GM12878 (cell line): ENCODE data around the gene GFOD2.

Source experiments
- EP300 ChIP-seq, 2 experiments: fragments of 150-350 bp in 1 of 2; IDR thresholded peaks; 2 replicates each; pipeline ENCODE4 v1.6.1; 2011 to 2012; ENCODE audit warnings: low read depth in 2 of 2, low read length in 2 of 2, borderline replicate concordance in 1 of 2, improper control_type of control experiment in 1 of 2, inconsistent platforms in 1 of 2; ENCODE audit not compliant: control insufficient read depth in 1 of 2
- EZH2 ChIP-seq: IDR thresholded peaks from 2 replicates; pipeline ENCODE4 v1.6.1; 2012; ENCODE audit warnings: low read depth, mild to moderate bottlenecking, control low read depth, inconsistent platforms, low read length, borderline replicate concordance; ENCODE audit not compliant: control insufficient read depth
- FOS ChIP-seq: IDR thresholded peaks from 3 replicates; pipeline ENCODE4 v1.6.1; 2011; ENCODE audit warnings: borderline replicate concordance; ENCODE audit not compliant: insufficient read length; ENCODE audit errors: extremely low read depth
- POLR2AphosphoS5 ChIP-seq: IDR thresholded peaks from 2 replicates; pipeline ENCODE4 v1.6.1; 2011; ENCODE audit warnings: mild to moderate bottlenecking, low read length, inconsistent platforms
- RFX5 ChIP-seq: IDR thresholded peaks from 2 replicates; pipeline ENCODE4 v1.6.1; 2011; ENCODE audit warnings: low read depth, low read length, improper control_type of control experiment
- ZNF274 ChIP-seq: IDR thresholded peaks from one replicate; pipeline ENCODE4 v1.8.0; 2011; ENCODE audit not compliant: insufficient read length, insufficient read depth
- TF ChIP-seq, protein P1 (sequence below), 3 experiments: IDR thresholded peaks in 2 of 3; conservative IDR thresholded peaks in 1 of 3; 2 replicates each; pipeline ENCODE4 v1.5.1; 2011; ENCODE audit warnings: low read depth in 3 of 3, low read length in 3 of 3, mild to moderate bottlenecking in 3 of 3, control low read depth in 2 of 3, moderate library complexity in 2 of 3, inconsistent platforms in 1 of 3, mixed read lengths in 1 of 3; ENCODE audit not compliant: control insufficient read depth in 2 of 3, insufficient read depth in 1 of 3; ENCODE audit errors: extremely low read depth in 1 of 3
- TF ChIP-seq, protein P2 (sequence below): fragments of 450-650 bp; IDR thresholded peaks from 2 replicates; pipeline ENCODE4 v1.6.1; 2017; ENCODE audit warnings: mild to moderate bottlenecking, moderate library complexity
- TF ChIP-seq, protein P3 (sequence below): IDR thresholded peaks from 2 replicates; pipeline ENCODE4 v1.6.1; 2012; ENCODE audit warnings: mild to moderate bottlenecking, low read depth, low read length
- TF ChIP-seq, protein P4 (sequence below): IDR thresholded peaks from 2 replicates; pipeline ENCODE4 v1.6.1; 2011; ENCODE audit warnings: borderline replicate concordance, low read depth, mild to moderate bottlenecking, moderate library complexity, mixed read lengths, low read length; ENCODE audit not compliant: insufficient read depth; ENCODE audit errors: extremely low read length

DNA sequence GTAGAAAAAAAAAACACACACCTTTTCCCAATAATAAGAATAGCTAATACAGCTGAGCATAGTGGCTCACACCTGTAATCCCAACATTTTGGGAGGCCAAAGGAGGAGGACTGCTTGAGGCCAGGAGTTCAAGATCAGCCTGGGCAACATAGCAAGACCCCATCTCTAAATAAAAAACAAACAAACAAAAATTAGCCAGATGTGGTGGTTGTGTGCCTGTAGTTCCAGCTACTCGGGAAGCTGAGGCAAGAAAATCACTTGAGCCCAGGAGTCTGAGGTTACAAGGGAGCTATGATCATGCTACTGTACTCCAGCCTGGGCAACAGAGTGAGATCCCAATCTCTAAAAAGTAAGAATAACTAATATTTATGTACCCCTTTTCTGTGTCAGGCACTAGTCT is 42.8 kb upstream of the GFOD2 start:
- TF ChIP-seq ZNF274 = no peak
- TF ChIP-seq, protein P1, sequence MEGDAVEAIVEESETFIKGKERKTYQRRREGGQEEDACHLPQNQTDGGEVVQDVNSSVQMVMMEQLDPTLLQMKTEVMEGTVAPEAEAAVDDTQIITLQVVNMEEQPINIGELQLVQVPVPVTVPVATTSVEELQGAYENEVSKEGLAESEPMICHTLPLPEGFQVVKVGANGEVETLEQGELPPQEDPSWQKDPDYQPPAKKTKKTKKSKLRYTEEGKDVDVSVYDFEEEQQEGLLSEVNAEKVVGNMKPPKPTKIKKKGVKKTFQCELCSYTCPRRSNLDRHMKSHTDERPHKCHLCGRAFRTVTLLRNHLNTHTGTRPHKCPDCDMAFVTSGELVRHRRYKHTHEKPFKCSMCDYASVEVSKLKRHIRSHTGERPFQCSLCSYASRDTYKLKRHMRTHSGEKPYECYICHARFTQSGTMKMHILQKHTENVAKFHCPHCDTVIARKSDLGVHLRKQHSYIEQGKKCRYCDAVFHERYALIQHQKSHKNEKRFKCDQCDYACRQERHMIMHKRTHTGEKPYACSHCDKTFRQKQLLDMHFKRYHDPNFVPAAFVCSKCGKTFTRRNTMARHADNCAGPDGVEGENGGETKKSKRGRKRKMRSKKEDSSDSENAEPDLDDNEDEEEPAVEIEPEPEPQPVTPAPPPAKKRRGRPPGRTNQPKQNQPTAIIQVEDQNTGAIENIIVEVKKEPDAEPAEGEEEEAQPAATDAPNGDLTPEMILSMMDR (IDR thresholded peaks at IDR 0.05 in 2 of 3, conservative IDR thresholded peaks at IDR 0.05 in 1 of 3; ENCODE audit: control insufficient read depth in 2 of 3, extremely low read depth in 1 of 3, insufficient read depth in 1 of 3, low read depth in 3 of 3, low read length in 3 of 3) = no peak
- no peak for TF ChIP-seq EP300 (IDR thresholded peaks at IDR 0.05; ENCODE audit: borderline replicate concordance in 1 of 2, control insufficient read depth in 1 of 2, low read depth in 2 of 2, low read length in 2 of 2)
- TF ChIP-seq, protein P2, sequence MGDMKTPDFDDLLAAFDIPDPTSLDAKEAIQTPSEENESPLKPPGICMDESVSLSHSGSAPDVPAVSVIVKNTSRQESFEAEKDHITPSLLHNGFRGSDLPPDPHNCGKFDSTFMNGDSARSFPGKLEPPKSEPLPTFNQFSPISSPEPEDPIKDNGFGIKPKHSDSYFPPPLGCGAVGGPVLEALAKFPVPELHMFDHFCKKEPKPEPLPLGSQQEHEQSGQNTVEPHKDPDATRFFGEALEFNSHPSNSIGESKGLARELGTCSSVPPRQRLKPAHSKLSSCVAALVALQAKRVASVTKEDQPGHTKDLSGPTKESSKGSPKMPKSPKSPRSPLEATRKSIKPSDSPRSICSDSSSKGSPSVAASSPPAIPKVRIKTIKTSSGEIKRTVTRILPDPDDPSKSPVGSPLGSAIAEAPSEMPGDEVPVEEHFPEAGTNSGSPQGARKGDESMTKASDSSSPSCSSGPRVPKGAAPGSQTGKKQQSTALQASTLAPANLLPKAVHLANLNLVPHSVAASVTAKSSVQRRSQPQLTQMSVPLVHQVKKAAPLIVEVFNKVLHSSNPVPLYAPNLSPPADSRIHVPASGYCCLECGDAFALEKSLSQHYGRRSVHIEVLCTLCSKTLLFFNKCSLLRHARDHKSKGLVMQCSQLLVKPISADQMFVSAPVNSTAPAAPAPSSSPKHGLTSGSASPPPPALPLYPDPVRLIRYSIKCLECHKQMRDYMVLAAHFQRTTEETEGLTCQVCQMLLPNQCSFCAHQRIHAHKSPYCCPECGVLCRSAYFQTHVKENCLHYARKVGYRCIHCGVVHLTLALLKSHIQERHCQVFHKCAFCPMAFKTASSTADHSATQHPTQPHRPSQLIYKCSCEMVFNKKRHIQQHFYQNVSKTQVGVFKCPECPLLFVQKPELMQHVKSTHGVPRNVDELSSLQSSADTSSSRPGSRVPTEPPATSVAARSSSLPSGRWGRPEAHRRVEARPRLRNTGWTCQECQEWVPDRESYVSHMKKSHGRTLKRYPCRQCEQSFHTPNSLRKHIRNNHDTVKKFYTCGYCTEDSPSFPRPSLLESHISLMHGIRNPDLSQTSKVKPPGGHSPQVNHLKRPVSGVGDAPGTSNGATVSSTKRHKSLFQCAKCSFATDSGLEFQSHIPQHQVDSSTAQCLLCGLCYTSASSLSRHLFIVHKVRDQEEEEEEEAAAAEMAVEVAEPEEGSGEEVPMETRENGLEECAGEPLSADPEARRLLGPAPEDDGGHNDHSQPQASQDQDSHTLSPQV = no peak
- no peak for TF ChIP-seq EZH2
- no peak for TF ChIP-seq FOS
- no peak for TF ChIP-seq POLR2AphosphoS5
- no peak for TF ChIP-seq RFX5
- TF ChIP-seq, protein P3, sequence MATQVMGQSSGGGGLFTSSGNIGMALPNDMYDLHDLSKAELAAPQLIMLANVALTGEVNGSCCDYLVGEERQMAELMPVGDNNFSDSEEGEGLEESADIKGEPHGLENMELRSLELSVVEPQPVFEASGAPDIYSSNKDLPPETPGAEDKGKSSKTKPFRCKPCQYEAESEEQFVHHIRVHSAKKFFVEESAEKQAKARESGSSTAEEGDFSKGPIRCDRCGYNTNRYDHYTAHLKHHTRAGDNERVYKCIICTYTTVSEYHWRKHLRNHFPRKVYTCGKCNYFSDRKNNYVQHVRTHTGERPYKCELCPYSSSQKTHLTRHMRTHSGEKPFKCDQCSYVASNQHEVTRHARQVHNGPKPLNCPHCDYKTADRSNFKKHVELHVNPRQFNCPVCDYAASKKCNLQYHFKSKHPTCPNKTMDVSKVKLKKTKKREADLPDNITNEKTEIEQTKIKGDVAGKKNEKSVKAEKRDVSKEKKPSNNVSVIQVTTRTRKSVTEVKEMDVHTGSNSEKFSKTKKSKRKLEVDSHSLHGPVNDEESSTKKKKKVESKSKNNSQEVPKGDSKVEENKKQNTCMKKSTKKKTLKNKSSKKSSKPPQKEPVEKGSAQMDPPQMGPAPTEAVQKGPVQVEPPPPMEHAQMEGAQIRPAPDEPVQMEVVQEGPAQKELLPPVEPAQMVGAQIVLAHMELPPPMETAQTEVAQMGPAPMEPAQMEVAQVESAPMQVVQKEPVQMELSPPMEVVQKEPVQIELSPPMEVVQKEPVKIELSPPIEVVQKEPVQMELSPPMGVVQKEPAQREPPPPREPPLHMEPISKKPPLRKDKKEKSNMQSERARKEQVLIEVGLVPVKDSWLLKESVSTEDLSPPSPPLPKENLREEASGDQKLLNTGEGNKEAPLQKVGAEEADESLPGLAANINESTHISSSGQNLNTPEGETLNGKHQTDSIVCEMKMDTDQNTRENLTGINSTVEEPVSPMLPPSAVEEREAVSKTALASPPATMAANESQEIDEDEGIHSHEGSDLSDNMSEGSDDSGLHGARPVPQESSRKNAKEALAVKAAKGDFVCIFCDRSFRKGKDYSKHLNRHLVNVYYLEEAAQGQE = no peak
- TF ChIP-seq, protein P4, sequence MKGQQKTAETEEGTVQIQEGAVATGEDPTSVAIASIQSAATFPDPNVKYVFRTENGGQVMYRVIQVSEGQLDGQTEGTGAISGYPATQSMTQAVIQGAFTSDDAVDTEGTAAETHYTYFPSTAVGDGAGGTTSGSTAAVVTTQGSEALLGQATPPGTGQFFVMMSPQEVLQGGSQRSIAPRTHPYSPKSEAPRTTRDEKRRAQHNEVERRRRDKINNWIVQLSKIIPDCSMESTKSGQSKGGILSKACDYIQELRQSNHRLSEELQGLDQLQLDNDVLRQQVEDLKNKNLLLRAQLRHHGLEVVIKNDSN = no peak
